ENCODE results near the gene ASXL1. TPM values are rescaled to one million over a fixed set of nuclear protein-coding genes. Genes with fewer than 3 reads are reported as not detected.
A peak's percentile ranks its signal among the peaks of the same experiment; 100 is the strongest.

The ASXL1 gene
- total and polyA plus RNA-seq, 2 experiments from 2014 or later: 10.4 to 29.0 TPM

DNA sequence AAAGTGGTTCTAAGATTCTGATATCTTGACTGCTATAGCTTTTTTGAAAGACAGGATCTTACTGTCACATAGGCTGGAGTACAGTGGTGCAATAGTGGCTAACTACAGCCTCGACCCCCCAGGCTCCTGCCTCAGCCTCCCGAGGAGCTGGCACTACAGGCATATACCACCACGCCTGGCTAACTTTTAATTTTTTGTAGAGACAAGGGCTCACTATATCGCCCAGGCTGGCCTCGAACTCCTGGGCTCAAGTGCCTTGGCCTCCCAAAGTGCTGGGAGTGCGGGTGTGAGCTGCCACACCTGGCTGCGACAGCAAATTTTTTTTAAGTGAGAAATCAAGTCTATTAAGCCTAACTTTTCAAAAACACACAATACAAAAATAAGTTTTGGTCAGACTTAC, 120.4 kb downstream of the ASXL1 start:
- peaks cover 12% of the 10 kb centered on the region for H3K27me3 Mint-ChIP-seq (ENCODE audit: insufficient read depth, low read depth, poor library complexity)
- no peaks in the 10 kb centered on the region for H3K9me3 Mint-ChIP-seq
- DNase-seq (ENCODE audit: low spot score) (no peak), ATAC-seq (no peak)
- no peaks in the 10 kb centered on the region for H3K27me3 ChIP-seq (ENCODE audit: insufficient read depth)
- H3K27ac ChIP-seq (ENCODE audit: low read depth): peak overlapping the region; percentile 50; the same call in 1 of the 2 replicates
- no peak overlapping the region for H3K4me2 ChIP-seq
- H3K4me1 ChIP-seq (ENCODE audit: insufficient read depth): peaks cover 71% of the 10 kb centered on the region
- peaks cover 70% of the 10 kb centered on the region for H3K4me1 Mint-ChIP-seq
- H4K20me1 ChIP-seq (replicated peaks; ENCODE audit: insufficient read depth): peaks cover 66% of the 10 kb centered on the region
- peaks cover 88% of the 10 kb centered on the region for H3K79me2 ChIP-seq (replicated peaks; ENCODE audit: insufficient read depth)
- no peaks in the 10 kb centered on the region; the same call in 1 of the 2 replicates for H3K36me3 ChIP-seq (ENCODE audit: insufficient read depth)
- H3K4me3 ChIP-seq: no peak overlapping the region
- H3K4me3 Mint-ChIP-seq: no peak overlapping the region; the same call in 2 of the 3 replicates
- no peak overlapping the region for H3K27ac Mint-ChIP-seq
- no peak overlapping the region for H2AFZ ChIP-seq
- H3K9me2 ChIP-seq (ENCODE audit: insufficient read depth): no peaks in the 10 kb centered on the region
- H3F3A ChIP-seq (replicated peaks; ENCODE audit: low read depth): peaks cover 45% of the 10 kb centered on the region
- TF ChIP-seq JUNB (IDR thresholded peaks at IDR 0.05; ENCODE audit: unreplicated experiment): no peak
- no peak for TF ChIP-seq NANOG (IDR thresholded peaks at IDR 0.05; ENCODE audit: borderline replicate concordance)
- no peak for TF ChIP-seq ZNF331 (CRISPR knock-in tag; IDR thresholded peaks at IDR 0.05; ENCODE audit: low read depth)
- TF ChIP-seq EZH2 (IDR thresholded peaks at IDR 0.05; ENCODE audit: low read depth, unreplicated experiment): no peak
- no peak for TF ChIP-seq EZH2phosphoT487 (IDR thresholded peaks at IDR 0.05; ENCODE audit: unreplicated experiment)
- TF ChIP-seq ZNF114 (CRISPR knock-in tag; IDR thresholded peaks at IDR 0.05): no peak
- TF ChIP-seq, protein P1, sequence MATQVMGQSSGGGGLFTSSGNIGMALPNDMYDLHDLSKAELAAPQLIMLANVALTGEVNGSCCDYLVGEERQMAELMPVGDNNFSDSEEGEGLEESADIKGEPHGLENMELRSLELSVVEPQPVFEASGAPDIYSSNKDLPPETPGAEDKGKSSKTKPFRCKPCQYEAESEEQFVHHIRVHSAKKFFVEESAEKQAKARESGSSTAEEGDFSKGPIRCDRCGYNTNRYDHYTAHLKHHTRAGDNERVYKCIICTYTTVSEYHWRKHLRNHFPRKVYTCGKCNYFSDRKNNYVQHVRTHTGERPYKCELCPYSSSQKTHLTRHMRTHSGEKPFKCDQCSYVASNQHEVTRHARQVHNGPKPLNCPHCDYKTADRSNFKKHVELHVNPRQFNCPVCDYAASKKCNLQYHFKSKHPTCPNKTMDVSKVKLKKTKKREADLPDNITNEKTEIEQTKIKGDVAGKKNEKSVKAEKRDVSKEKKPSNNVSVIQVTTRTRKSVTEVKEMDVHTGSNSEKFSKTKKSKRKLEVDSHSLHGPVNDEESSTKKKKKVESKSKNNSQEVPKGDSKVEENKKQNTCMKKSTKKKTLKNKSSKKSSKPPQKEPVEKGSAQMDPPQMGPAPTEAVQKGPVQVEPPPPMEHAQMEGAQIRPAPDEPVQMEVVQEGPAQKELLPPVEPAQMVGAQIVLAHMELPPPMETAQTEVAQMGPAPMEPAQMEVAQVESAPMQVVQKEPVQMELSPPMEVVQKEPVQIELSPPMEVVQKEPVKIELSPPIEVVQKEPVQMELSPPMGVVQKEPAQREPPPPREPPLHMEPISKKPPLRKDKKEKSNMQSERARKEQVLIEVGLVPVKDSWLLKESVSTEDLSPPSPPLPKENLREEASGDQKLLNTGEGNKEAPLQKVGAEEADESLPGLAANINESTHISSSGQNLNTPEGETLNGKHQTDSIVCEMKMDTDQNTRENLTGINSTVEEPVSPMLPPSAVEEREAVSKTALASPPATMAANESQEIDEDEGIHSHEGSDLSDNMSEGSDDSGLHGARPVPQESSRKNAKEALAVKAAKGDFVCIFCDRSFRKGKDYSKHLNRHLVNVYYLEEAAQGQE (IDR thresholded peaks at IDR 0.05; ENCODE audit: unreplicated experiment): no peak
- TF ChIP-seq, protein P2, sequence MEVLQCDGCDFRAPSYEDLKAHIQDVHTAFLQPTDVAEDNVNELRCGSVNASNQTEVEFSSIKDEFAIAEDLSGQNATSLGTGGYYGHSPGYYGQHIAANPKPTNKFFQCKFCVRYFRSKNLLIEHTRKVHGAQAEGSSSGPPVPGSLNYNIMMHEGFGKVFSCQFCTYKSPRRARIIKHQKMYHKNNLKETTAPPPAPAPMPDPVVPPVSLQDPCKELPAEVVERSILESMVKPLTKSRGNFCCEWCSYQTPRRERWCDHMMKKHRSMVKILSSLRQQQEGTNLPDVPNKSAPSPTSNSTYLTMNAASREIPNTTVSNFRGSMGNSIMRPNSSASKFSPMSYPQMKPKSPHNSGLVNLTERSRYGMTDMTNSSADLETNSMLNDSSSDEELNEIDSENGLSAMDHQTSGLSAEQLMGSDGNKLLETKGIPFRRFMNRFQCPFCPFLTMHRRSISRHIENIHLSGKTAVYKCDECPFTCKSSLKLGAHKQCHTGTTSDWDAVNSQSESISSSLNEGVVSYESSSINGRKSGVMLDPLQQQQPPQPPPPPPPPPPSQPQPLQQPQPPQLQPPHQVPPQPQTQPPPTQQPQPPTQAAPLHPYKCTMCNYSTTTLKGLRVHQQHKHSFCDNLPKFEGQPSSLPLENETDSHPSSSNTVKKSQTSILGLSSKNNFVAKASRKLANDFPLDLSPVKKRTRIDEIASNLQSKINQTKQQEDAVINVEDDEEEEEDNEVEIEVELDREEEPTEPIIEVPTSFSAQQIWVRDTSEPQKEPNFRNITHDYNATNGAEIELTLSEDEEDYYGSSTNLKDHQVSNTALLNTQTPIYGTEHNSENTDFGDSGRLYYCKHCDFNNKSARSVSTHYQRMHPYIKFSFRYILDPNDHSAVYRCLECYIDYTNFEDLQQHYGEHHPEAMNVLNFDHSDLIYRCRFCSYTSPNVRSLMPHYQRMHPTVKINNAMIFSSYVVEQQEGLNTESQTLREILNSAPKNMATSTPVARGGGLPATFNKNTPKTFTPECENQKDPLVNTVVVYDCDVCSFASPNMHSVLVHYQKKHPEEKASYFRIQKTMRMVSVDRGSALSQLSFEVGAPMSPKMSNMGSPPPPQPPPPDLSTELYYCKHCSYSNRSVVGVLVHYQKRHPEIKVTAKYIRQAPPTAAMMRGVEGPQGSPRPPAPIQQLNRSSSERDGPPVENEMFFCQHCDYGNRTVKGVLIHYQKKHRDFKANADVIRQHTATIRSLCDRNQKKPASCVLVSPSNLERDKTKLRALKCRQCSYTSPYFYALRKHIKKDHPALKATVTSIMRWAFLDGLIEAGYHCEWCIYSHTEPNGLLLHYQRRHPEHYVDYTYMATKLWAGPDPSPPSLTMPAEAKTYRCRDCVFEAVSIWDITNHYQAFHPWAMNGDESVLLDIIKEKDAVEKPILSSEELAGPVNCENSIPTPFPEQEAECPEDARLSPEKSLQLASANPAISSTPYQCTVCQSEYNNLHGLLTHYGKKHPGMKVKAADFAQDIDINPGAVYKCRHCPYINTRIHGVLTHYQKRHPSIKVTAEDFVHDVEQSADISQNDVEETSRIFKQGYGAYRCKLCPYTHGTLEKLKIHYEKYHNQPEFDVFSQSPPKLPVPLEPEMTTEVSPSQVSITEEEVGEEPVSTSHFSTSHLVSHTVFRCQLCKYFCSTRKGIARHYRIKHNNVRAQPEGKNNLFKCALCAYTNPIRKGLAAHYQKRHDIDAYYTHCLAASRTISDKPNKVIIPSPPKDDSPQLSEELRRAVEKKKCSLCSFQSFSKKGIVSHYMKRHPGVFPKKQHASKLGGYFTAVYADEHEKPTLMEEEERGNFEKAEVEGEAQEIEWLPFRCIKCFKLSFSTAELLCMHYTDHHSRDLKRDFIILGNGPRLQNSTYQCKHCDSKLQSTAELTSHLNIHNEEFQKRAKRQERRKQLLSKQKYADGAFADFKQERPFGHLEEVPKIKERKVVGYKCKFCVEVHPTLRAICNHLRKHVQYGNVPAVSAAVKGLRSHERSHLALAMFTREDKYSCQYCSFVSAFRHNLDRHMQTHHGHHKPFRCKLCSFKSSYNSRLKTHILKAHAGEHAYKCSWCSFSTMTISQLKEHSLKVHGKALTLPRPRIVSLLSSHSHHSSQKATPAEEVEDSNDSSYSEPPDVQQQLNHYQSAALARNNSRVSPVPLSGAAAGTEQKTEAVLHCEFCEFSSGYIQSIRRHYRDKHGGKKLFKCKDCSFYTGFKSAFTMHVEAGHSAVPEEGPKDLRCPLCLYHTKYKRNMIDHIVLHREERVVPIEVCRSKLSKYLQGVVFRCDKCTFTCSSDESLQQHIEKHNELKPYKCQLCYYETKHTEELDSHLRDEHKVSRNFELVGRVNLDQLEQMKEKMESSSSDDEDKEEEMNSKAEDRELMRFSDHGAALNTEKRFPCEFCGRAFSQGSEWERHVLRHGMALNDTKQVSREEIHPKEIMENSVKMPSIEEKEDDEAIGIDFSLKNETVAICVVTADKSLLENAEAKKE (CRISPR knock-in tag; IDR thresholded peaks at IDR 0.05): no peak
- TF ChIP-seq POLR2AphosphoS5 (IDR thresholded peaks at IDR 0.05; ENCODE audit: low read depth): no peak
- TF ChIP-seq CREB1 (CRISPR knock-in tag; IDR thresholded peaks at IDR 0.05; ENCODE audit: low read depth): no peak
- no peak for TF ChIP-seq STAT1 (IDR thresholded peaks at IDR 0.05; ENCODE audit: unreplicated experiment)
- TF ChIP-seq, protein P3, sequence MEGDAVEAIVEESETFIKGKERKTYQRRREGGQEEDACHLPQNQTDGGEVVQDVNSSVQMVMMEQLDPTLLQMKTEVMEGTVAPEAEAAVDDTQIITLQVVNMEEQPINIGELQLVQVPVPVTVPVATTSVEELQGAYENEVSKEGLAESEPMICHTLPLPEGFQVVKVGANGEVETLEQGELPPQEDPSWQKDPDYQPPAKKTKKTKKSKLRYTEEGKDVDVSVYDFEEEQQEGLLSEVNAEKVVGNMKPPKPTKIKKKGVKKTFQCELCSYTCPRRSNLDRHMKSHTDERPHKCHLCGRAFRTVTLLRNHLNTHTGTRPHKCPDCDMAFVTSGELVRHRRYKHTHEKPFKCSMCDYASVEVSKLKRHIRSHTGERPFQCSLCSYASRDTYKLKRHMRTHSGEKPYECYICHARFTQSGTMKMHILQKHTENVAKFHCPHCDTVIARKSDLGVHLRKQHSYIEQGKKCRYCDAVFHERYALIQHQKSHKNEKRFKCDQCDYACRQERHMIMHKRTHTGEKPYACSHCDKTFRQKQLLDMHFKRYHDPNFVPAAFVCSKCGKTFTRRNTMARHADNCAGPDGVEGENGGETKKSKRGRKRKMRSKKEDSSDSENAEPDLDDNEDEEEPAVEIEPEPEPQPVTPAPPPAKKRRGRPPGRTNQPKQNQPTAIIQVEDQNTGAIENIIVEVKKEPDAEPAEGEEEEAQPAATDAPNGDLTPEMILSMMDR (conservative IDR thresholded peaks at IDR 0.05; ENCODE audit: low read depth in 2 of 2): no peak
- TF ChIP-seq, protein P4, sequence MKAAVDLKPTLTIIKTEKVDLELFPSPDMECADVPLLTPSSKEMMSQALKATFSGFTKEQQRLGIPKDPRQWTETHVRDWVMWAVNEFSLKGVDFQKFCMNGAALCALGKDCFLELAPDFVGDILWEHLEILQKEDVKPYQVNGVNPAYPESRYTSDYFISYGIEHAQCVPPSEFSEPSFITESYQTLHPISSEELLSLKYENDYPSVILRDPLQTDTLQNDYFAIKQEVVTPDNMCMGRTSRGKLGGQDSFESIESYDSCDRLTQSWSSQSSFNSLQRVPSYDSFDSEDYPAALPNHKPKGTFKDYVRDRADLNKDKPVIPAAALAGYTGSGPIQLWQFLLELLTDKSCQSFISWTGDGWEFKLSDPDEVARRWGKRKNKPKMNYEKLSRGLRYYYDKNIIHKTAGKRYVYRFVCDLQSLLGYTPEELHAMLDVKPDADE (IDR thresholded peaks at IDR 0.05): no peak
- peaks cover 3% of the 10 kb centered on the region; the same call in 1 of the 3 replicates for H3K36me3 Mint-ChIP-seq (ENCODE audit: low read depth)

All from GM23338 (cell line).